Measurements from ENCODE around the gene BCL7C. TPM values are rescaled to one million over a fixed set of nuclear protein-coding genes. Genes with fewer than 3 reads are reported as not detected.

Gene BCL7C
- total and polyA plus RNA-seq, 2 of the 13 experiments (the other 11 are each of a cell fraction or from before 2014, with no cell fraction given), result 17.7 to 33.8 TPM

GRCh38 chr16:30874821-30875717 is 18.8 kb downstream of the BCL7C start (continued):
- TF ChIP-seq, protein P1, sequence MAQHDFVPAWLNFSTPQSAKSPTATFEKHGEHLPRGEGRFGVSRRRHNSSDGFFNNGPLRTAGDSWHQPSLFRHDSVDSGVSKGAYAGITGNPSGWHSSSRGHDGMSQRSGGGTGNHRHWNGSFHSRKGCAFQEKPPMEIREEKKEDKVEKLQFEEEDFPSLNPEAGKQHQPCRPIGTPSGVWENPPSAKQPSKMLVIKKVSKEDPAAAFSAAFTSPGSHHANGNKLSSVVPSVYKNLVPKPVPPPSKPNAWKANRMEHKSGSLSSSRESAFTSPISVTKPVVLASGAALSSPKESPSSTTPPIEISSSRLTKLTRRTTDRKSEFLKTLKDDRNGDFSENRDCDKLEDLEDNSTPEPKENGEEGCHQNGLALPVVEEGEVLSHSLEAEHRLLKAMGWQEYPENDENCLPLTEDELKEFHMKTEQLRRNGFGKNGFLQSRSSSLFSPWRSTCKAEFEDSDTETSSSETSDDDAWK (CRISPR knock-in tag; IDR thresholded peaks at IDR 0.05), result no peak
- TF ChIP-seq ETV5 (CRISPR knock-in tag; IDR thresholded peaks at IDR 0.05; ENCODE audit: borderline replicate concordance), result peak; percentile 98
- peak; percentile 99 for TF ChIP-seq MYC (CRISPR knock-in tag; IDR thresholded peaks at IDR 0.05; ENCODE audit: borderline replicate concordance)
- TF ChIP-seq SSRP1 (CRISPR knock-in tag; IDR thresholded peaks at IDR 0.05), result peak; percentile 55; the same call in 1 of the 2 replicates
- 0 out of 2 replicates have a peak, but pooled peaks have one; percentile 8 for TF ChIP-seq PREB (CRISPR knock-in tag; IDR thresholded peaks at IDR 0.05)
- TF ChIP-seq ZSCAN30 (CRISPR knock-in tag; IDR thresholded peaks at IDR 0.05), result peak; percentile 89; the same call in 1 of the 2 replicates
- TF ChIP-seq ZNF121 (CRISPR knock-in tag; IDR thresholded peaks at IDR 0.05), result peak; percentile 85
- TF ChIP-seq FOXM1 (CRISPR knock-in tag; IDR thresholded peaks at IDR 0.05), result no peak
- TF ChIP-seq, protein P2, sequence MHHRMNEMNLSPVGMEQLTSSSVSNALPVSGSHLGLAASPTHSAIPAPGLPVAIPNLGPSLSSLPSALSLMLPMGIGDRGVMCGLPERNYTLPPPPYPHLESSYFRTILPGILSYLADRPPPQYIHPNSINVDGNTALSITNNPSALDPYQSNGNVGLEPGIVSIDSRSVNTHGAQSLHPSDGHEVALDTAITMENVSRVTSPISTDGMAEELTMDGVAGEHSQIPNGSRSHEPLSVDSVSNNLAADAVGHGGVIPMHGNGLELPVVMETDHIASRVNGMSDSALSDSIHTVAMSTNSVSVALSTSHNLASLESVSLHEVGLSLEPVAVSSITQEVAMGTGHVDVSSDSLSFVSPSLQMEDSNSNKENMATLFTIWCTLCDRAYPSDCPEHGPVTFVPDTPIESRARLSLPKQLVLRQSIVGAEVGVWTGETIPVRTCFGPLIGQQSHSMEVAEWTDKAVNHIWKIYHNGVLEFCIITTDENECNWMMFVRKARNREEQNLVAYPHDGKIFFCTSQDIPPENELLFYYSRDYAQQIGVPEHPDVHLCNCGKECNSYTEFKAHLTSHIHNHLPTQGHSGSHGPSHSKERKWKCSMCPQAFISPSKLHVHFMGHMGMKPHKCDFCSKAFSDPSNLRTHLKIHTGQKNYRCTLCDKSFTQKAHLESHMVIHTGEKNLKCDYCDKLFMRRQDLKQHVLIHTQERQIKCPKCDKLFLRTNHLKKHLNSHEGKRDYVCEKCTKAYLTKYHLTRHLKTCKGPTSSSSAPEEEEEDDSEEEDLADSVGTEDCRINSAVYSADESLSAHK (CRISPR knock-in tag; IDR thresholded peaks at IDR 0.05; ENCODE audit: borderline replicate concordance), result no peak
- no peak for TF ChIP-seq PLRG1 (conservative IDR thresholded peaks at IDR 0.05)
- TF ChIP-seq MEIS1 (CRISPR knock-in tag; IDR thresholded peaks at IDR 0.05; ENCODE audit: borderline replicate concordance), result peak; percentile 95; the same call in 1 of the 2 replicates
- TF ChIP-seq, protein P3, sequence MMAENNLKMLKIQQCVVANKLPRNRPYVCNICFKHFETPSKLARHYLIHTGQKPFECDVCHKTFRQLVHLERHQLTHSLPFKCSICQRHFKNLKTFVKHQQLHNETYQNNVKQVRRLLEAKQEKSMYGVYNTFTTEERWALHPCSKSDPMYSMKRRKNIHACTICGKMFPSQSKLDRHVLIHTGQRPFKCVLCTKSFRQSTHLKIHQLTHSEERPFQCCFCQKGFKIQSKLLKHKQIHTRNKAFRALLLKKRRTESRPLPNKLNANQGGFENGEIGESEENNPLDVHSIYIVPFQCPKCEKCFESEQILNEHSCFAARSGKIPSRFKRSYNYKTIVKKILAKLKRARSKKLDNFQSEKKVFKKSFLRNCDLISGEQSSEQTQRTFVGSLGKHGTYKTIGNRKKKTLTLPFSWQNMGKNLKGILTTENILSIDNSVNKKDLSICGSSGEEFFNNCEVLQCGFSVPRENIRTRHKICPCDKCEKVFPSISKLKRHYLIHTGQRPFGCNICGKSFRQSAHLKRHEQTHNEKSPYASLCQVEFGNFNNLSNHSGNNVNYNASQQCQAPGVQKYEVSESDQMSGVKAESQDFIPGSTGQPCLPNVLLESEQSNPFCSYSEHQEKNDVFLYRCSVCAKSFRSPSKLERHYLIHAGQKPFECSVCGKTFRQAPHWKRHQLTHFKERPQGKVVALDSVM (CRISPR knock-in tag; IDR thresholded peaks at IDR 0.05), result peak; percentile 92
- TF ChIP-seq SRY (CRISPR knock-in tag; IDR thresholded peaks at IDR 0.05), result peak; percentile 98
- TF ChIP-seq ZBTB20 (CRISPR knock-in tag; IDR thresholded peaks at IDR 0.05; ENCODE audit: borderline replicate concordance, low read depth), result peak; percentile 88
- TF ChIP-seq ZNF280D (CRISPR knock-in tag; IDR thresholded peaks at IDR 0.05), result peak; percentile 89
- no peak; the same call in 1 of the 2 replicates for TF ChIP-seq JUNB (CRISPR knock-in tag; IDR thresholded peaks at IDR 0.05; ENCODE audit: borderline replicate concordance)
- TF ChIP-seq NFYC (CRISPR knock-in tag; IDR thresholded peaks at IDR 0.05), result peak; percentile 65

Data from HepG2 (cell line).